ENCODE results near the gene DES. TPM values are rescaled to one million over a fixed set of nuclear protein-coding genes. Genes with fewer than 3 reads are reported as not detected.

The DES gene
- total and polyA plus RNA-seq, 2 of the 13 experiments (the other 11 are each of a cell fraction or from before 2014, with no cell fraction given) = not detected

- no peak overlapping the region for H2AFZ ChIP-seq (ENCODE audit: low read length)
- H4K20me1 ChIP-seq (ENCODE audit: insufficient read depth, low read length) = no peaks in the 10 kb centered on the region; the same call in 1 of the 2 replicates
- BruUV-seq (replicated peaks) = no TSS peak
- H3K36me3 ChIP-seq (replicated peaks in 1 of 2; ENCODE audit: control insufficient read depth in 1 of 2, insufficient read depth in 2 of 2, low read length in 2 of 2) = no peaks in the 10 kb centered on the region
- intact Hi-C loops (cut with micrococcal nuclease; ENCODE audit: unreplicated experiment) (no loop called here), in situ Hi-C loops (cut with HindIII; ENCODE audit: extremely low pct_ligation_motif_present, low pct_unique_long_range_greater_than_20kb) (no loop called here)
- H3K4me3 ChIP-seq (replicated peaks in 1 of 3; ENCODE audit: insufficient read depth in 1 of 3, low read depth in 2 of 3, low read length in 3 of 3) = no peak overlapping the region
- ATAC-seq (no peak), FAIRE-seq (no peak), DNase-seq (ENCODE audit: low spot score) (no peak)
- 32% methylated on average over 12 of the region's 14 CpGs for WGBS (ENCODE audit: low lambda C conversion rate)
- POLR2A ChIA-PET = no interaction called here
- peaks cover 4 to 79% of the 10 kb centered on the region in 2 experiments; a peak in 4 of 5 replicates for H3K27me3 ChIP-seq (ENCODE audit: control insufficient read depth in 1 of 2, insufficient read depth in 2 of 2, low read length in 2 of 2)
- CTCF ChIA-PET (ENCODE audit: low intra/inter-chr PET ratio, low total read pairs) = no interaction called here
- H3K9me3 ChIP-seq (ENCODE audit: low read length) = no peaks in the 10 kb centered on the region
- no peaks in the 10 kb centered on the region for H3K79me2 ChIP-seq (ENCODE audit: insufficient read depth, low read length)
- no peak overlapping the region for H3K4me2 ChIP-seq (ENCODE audit: low read depth, low read length)
- no peak overlapping the region for H3K9ac ChIP-seq (ENCODE audit: insufficient read depth, low read depth, low read length)
- H3K27ac ChIP-seq (ENCODE audit: extremely low read length, insufficient read depth, low read length) = no peak overlapping the region
- H3K4me1 ChIP-seq (ENCODE audit: insufficient read depth, low read length) = peaks cover 10% of the 10 kb centered on the region; the same call in 1 of the 2 replicates
- TF ChIP-seq ZNF274 (CRISPR knock-in tag; IDR thresholded peaks at IDR 0.05) = no peak
- TF ChIP-seq ZNF567 (CRISPR knock-in tag; IDR thresholded peaks at IDR 0.05; ENCODE audit: borderline replicate concordance) = no peak
- no peak for TF ChIP-seq ZNF543 (CRISPR knock-in tag; IDR thresholded peaks at IDR 0.05)
- TF ChIP-seq PAXIP1 (CRISPR knock-in tag; conservative IDR thresholded peaks at IDR 0.05) = no peak
- no peak for TF ChIP-seq ZNF740 (CRISPR knock-in tag; IDR thresholded peaks at IDR 0.05)
- no peak for TF ChIP-seq ZNF556 (CRISPR knock-in tag; IDR thresholded peaks at IDR 0.05; ENCODE audit: borderline replicate concordance)
- no peak for TF ChIP-seq FOXK1 (CRISPR knock-in tag; IDR thresholded peaks at IDR 0.05; ENCODE audit: borderline replicate concordance, low read depth)
- TF ChIP-seq HNRNPK (IDR thresholded peaks at IDR 0.05; ENCODE audit: low read depth, low read length, poor library complexity, severe bottlenecking) = no peak
- TF ChIP-seq ZIK1 (CRISPR knock-in tag; IDR thresholded peaks at IDR 0.05; ENCODE audit: borderline replicate concordance, low read depth) = no peak
- TF ChIP-seq SMAD3 (CRISPR knock-in tag; IDR thresholded peaks at IDR 0.05) = no peak
- TF ChIP-seq GMEB1 (CRISPR knock-in tag; IDR thresholded peaks at IDR 0.05; ENCODE audit: borderline replicate concordance) = no peak
- TF ChIP-seq SNAPC2 (CRISPR knock-in tag; IDR thresholded peaks at IDR 0.05) = no peak
- no peak for TF ChIP-seq TERF1 (CRISPR knock-in tag; IDR thresholded peaks at IDR 0.05)
- TF ChIP-seq ZNF577 (CRISPR knock-in tag; IDR thresholded peaks at IDR 0.05; ENCODE audit: borderline replicate concordance, low read depth) = no peak
- TF ChIP-seq ZNF280B (CRISPR knock-in tag; IDR thresholded peaks at IDR 0.05; ENCODE audit: borderline replicate concordance) = no peak
- TF ChIP-seq GATAD2A (CRISPR knock-in tag; IDR thresholded peaks at IDR 0.05) = no peak
- no peak for TF ChIP-seq ZNF878 (CRISPR knock-in tag; IDR thresholded peaks at IDR 0.05)
These were observed 43.5 kb downstream of the DES start for GRCh38 chr2:219461669-219462068.

All from HepG2 (cell line).